Glutamatergic neuron (in vitro differentiated cells): ENCODE results near the gene MPIG6B. TPM values are rescaled to one million over a fixed set of nuclear protein-coding genes. Genes with fewer than 3 reads are reported as not detected.

Experiments used
- DNase-seq: peaks from one replicate; pipeline ENCODE4 v3.0.0; 2022
- H3K27ac Mint-ChIP-seq: one replicate; pipeline ENCODE4 v1.8.0; 2020; ENCODE audit warnings: mild to moderate bottlenecking, mixed read lengths, inconsistent platforms; ENCODE audit not compliant: unreplicated experiment
- H3K27me3 Mint-ChIP-seq: one replicate; pipeline ENCODE4 v1.8.0; 2020; ENCODE audit warnings: mild to moderate bottlenecking, moderate library complexity, mixed read lengths, inconsistent platforms; ENCODE audit not compliant: unreplicated experiment
- H3K36me3 Mint-ChIP-seq: one replicate; pipeline ENCODE4 v1.8.0; 2020; ENCODE audit warnings: mild to moderate bottlenecking, mixed read lengths, inconsistent platforms; ENCODE audit not compliant: unreplicated experiment
- H3K4me1 Mint-ChIP-seq: one replicate; pipeline ENCODE4 v1.8.0; 2020; ENCODE audit warnings: mild to moderate bottlenecking, low read depth, mixed read lengths, inconsistent platforms; ENCODE audit not compliant: unreplicated experiment
- H3K4me3 Mint-ChIP-seq: one replicate; pipeline ENCODE4 v1.8.0; 2020; ENCODE audit warnings: mild to moderate bottlenecking, mixed read lengths, inconsistent platforms; ENCODE audit not compliant: unreplicated experiment
- H3K9me3 Mint-ChIP-seq: one replicate; pipeline ENCODE4 v1.8.0; 2020; ENCODE audit warnings: mild to moderate bottlenecking, moderate library complexity, mixed read lengths, inconsistent platforms; ENCODE audit not compliant: unreplicated experiment
- CTCF ChIP-seq: fragments of 200-600 bp; sonication (generic); IDR thresholded peaks from one replicate; pipeline ENCODE4 v1.5.0; 2021; ENCODE audit not compliant: partially characterized antibody, unreplicated experiment
- total RNA-seq: library from RNA; stranded (reverse); fragmentation: NEBNext Ultra II Directional; extraction: Animal tissue kit (Norgen Biotek cat#: 25700); gene quantifications from one replicate; pipeline ENCODE4 v1.2.1, GENCODE V29; 2021; ENCODE audit not compliant: unreplicated experiment

MPIG6B gene
- total RNA-seq, 1 donor from 2014 or later, result not detected

- no peak overlapping the region for H3K4me3 Mint-ChIP-seq
- peaks cover 12% of the 10 kb centered on the region for H3K9me3 Mint-ChIP-seq
- peaks cover 14% of the 10 kb centered on the region for H3K36me3 Mint-ChIP-seq
- TF ChIP-seq CTCF, result no peak
- DNase-seq, result no peak
- H3K4me1 Mint-ChIP-seq, result peaks cover 6% of the 10 kb centered on the region
- peak overlapping the region; percentile 69 for H3K27ac Mint-ChIP-seq
- H3K27me3 Mint-ChIP-seq, result peaks cover 22% of the 10 kb centered on the region
Measured at GRCh38 chr6:31725502-31726350, 2.6 kb downstream of the MPIG6B start.

GRCh38 chr6:31727034-31727716 is 4.0 kb downstream of the MPIG6B start:
- DNase-seq, result no peak
- peaks cover 14% of the 10 kb centered on the region for H3K36me3 Mint-ChIP-seq
- H3K4me3 Mint-ChIP-seq, result peak overlapping the region; percentile 34
- H3K27me3 Mint-ChIP-seq, result peaks cover 17% of the 10 kb centered on the region
- H3K4me1 Mint-ChIP-seq, result peaks cover 6% of the 10 kb centered on the region
- no peak for TF ChIP-seq CTCF
- H3K9me3 Mint-ChIP-seq, result peaks cover 12% of the 10 kb centered on the region
- H3K27ac Mint-ChIP-seq, result no peak overlapping the region

GRCh38 chr6:31727717-31728671 is 4.8 kb downstream of the MPIG6B start:
- no peak for DNase-seq

More at GRCh38 chr6:31727717-31728671, 4.8 kb downstream of the MPIG6B start:
- peaks cover 14% of the 10 kb centered on the region for H3K36me3 Mint-ChIP-seq
- H3K27me3 Mint-ChIP-seq, result peaks cover 17% of the 10 kb centered on the region
- H3K9me3 Mint-ChIP-seq, result peaks cover 12% of the 10 kb centered on the region
- TF ChIP-seq CTCF, result no peak
- peaks cover 6% of the 10 kb centered on the region for H3K4me1 Mint-ChIP-seq
- peak overlapping the region; percentile 28 for H3K27ac Mint-ChIP-seq
- peak overlapping the region; percentile 98 for H3K4me3 Mint-ChIP-seq
